NCI-H524 (cell line): ENCODE results near the gene PARP12.
A peak's percentile ranks its signal among the peaks of the same experiment; 100 is the strongest.
"Not testable (repeated sequence)": the region's sequence is repeated elsewhere in the genome, so short reads cannot be mapped to it uniquely, and the experiment has no call there.

Experiments used
- DNase-seq, 2 experiments: peaks; one replicate each; lab custom pipeline; 2025; lab: John Stamatoyannopoulos, UW

PARP12 gene

GRCh38 chr7:140062528-140063299 is at the start of gene PARP12:
Gene PARP12 (minus strand): TSS chr7:140062951. CDS start chr7:140062847, 104 bp downstream.
- peak in 1 of 2 experiments; percentile 47 for DNase-seq

GRCh38 chr7:140108777-140109176 is 46.0 kb upstream of the PARP12 start:
- DNase-seq = not testable (repeated sequence)

GRCh38 chr7:140096459-140096858 is 33.7 kb upstream of the PARP12 start:
- DNase-seq = peak; percentile 10 to 35

- no peak for DNase-seq
Observed at GRCh38 chr7:140093375-140093774, 30.6 kb upstream of the PARP12 start.

GRCh38 chr7:140085447-140085846 is 22.7 kb upstream of the PARP12 start:
- no peak for DNase-seq

GRCh38 chr7:140084972-140085371 is 22.2 kb upstream of the PARP12 start:
- DNase-seq = no peak

GRCh38 chr7:140084142-140084655 is 21.4 kb upstream of the PARP12 start:
- DNase-seq = no peak

GRCh38 chr7:140082770-140083169 is 20.0 kb upstream of the PARP12 start:
- no peak for DNase-seq

GRCh38 chr7:140081774-140082425 is 19.1 kb upstream of the PARP12 start:
- no peak for DNase-seq

- DNase-seq = peak; percentile 82 to 90
Observed at GRCh38 chr7:140080919-140081318, 18.2 kb upstream of the PARP12 start.

GRCh38 chr7:140079121-140079536 is 16.4 kb upstream of the PARP12 start:
- DNase-seq = peak; percentile 13 to 55

GRCh38 chr7:140078392-140078791 is 15.6 kb upstream of the PARP12 start:
- DNase-seq = no peak

GRCh38 chr7:140074780-140075179 is 12.0 kb upstream of the PARP12 start:
- DNase-seq = no peak

- DNase-seq = no peak
Observed at GRCh38 chr7:140070546-140070945, 7.8 kb upstream of the PARP12 start.

GRCh38 chr7:140069298-140069949 is 6.7 kb upstream of the PARP12 start:
- DNase-seq = no peak

GRCh38 chr7:140068033-140068432 is 5.3 kb upstream of the PARP12 start:
- DNase-seq = no peak

GRCh38 chr7:140067052-140067451 is 4.3 kb upstream of the PARP12 start:
- DNase-seq = no peak

- peak in 1 of 2 experiments; percentile 14 for DNase-seq
Observed at GRCh38 chr7:140062118-140062527, 628 bp downstream of the PARP12 start.

GRCh38 chr7:140061607-140061930 is 1.2 kb downstream of the PARP12 start:
- DNase-seq = no peak

GRCh38 chr7:140060788-140061606 is 1.8 kb downstream of the PARP12 start:
- peak in 1 of 2 experiments; percentile 30 for DNase-seq

- DNase-seq = no peak
Observed at GRCh38 chr7:140060243-140060630, 2.5 kb downstream of the PARP12 start.
